Epidermal melanocyte (primary cell): ENCODE data around the gene SPARC.

Source experiments
- DNase-seq: peaks from one replicate; pipeline ENCODE4 v3.0.0; 2011; ENCODE audit warnings: low spot score; ENCODE audit not compliant: insufficient read length

The SPARC gene

DNA sequence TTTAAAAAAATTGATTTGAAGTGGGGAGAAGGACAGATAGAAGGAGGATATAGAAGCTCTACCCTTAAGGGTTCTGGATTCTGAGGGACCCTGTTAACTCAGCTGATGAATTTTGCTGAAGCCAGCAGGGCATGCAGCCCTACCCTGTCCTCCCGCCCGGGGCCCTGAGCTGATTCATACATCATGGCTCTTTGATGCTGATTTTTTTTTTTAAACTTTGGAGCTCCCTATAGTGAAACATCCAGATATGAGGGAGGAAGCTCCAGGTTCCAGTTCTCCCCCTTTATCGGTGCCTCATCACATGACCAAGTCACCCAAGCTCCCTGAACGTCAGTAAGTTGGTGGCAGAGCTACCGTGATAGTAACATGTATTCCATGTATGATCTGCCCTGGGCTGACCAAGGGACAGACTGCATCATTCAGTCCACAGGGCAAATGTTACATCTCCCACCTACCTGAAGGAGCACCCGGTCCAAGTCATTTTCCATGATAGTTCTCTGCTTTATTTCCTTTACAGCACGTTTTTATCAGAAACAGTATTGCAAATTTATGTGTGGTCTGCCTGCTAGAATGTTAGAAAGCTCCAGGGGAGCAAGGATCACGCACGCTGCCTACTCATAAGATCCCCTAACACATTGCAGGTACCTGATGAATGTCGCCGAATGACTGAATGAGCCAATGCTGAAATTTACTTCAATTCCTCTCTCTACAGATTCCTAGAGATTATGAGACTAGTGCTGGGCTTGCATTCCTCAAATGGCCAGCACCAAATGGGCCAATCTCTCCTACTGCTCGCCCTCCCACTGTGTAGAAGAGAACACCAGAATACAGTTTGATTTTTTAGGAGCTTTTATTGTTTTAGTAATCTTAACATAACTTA is 25.9 kb downstream of the SPARC start:
- DNase-seq = no peak

DNA sequence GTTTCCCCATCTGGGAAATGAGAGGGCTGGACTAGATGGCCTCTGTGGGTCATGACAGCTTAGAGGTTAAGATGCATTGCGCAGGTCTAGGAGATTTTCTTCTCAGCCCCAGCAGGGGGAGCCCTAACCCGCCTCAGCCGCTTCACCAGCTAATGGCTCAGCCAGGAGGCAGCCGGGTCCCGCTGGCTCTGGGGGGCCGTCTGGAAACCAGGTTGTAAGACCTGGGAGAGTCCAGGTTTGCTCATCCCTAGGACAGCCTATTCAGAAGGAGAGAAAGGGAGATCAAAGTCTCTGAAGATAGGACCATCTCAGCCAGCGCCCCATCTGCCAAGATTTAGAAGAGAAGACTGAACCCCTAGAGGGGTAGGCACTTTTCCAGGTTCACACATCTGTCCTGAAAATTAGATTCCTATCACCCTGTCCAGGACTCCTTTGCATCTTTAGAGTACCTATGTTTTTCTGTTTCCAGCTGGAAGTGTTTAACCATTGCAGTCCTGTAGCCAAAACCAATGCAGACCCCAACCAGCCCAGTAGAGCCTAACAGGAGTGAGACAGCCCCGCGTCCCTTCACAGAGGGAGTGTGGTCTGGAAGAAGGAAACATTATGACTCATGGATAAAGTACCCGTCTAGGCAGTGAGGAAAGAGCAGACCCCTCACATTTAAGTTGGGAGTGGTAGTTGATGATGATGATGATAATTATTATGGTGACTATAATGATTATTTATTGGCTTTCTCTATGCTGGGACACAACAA is 27.5 kb downstream of the SPARC start:
- DNase-seq = peak; percentile 64

DNA sequence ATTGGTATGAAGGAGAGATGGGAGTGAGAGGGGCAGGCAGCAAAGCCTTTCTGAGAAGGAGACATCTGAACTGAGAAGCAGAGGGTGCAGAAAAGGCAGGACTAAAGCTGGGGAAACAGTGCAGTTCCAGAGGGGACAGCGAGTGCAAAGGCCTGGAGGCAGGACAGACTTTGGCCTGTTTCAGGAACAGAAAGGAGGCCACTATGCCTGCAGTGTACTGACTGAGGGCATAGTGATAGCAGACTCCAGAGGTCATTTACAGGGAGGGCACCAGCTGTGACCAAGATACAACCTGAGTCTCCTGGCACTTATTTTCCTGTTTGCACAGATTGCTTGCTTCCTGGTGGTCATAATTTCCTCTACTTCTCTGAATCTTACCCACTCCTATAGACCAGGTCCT is 29.6 kb downstream of the SPARC start:
- no peak for DNase-seq

DNA sequence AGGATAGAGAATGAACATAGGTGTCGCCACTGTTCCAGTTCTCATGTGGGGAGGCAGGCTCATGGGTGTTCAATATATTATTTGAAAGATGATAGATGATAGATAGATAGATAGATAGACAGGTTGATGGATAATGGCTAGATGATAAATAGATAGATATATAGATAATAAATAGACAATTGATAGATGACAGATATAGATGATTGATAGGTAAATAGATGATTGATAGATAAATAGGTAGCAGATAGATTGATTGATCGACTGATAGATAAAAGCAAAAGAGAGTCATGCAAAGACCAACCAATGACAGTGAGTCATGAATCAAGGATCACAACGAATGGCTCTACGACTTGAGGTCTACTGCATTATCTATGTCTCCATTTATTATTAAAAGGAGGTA is 30.4 kb downstream of the SPARC start:
- no peak for DNase-seq

DNA sequence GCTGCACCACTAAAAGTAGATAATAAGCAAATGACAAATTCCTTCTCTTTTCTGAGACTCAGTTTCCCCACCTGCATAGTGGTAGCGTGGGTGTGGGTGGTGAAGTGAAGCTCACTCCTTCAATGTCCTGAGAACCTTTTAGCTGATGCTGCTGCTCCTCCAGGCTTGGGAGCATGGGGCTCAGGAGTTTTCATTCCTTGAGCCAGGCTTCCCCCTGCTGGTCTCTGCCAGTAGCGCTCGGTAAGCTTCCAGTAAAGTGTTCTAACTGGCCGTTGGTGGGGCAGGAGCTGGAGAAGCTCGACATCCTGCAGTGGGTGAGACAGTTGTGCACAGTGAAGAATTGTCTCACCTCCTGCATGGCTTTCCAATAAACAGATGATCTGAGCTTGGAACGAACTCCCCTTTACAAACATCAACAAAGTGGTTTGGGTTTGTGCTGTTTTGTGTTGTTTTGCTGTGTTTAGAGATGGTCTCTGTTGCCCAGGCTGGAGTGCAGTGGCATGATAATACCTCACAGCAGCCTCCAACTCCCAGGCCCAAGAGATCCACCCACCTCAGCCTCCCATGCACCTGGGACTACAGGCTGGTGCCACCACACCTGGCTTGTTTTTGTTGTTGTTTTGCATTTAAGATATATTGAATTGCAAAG is 34.6 kb downstream of the SPARC start:
- DNase-seq = peak; percentile 91

DNA sequence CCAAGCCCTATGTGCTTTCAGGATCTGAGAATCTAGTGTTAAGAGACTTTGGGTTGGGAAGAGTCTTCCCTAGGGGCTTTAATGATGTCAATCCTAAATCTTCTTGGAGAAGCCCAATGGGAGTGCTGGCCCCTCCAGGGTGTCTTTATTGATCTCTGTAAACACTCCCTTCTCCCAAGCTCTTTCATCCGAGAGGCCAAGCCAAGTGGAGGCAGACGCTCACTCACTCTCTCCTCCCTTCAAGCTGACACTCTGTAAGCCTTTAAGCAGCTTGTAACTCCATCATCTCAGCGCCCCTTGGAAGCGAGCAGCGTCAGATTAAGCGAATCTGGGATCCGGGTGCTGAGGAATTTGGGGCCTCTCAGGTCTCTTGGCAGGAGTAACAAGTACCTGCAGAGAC is 37.7 kb downstream of the SPARC start:
- no peak for DNase-seq

DNA sequence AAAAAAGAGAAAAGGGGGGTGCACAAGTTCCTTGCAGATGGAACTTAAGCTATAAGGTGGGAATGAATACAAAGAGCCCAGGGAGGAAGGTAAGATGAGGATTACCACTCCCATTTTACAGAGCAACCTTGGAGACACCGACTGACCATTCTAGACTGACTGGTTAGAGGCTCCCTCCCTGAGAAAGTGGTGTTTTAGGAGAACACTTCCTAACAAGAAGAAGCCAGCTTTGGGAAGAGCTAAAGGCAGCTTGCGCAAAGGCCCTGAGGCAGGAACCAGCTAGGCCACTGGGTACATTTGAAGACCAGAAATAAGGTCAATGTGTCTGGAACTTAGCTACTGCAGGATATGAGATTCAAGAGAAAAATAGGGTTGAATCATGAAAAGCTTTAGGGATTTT is 38.6 kb downstream of the SPARC start:
- DNase-seq = no peak

DNA sequence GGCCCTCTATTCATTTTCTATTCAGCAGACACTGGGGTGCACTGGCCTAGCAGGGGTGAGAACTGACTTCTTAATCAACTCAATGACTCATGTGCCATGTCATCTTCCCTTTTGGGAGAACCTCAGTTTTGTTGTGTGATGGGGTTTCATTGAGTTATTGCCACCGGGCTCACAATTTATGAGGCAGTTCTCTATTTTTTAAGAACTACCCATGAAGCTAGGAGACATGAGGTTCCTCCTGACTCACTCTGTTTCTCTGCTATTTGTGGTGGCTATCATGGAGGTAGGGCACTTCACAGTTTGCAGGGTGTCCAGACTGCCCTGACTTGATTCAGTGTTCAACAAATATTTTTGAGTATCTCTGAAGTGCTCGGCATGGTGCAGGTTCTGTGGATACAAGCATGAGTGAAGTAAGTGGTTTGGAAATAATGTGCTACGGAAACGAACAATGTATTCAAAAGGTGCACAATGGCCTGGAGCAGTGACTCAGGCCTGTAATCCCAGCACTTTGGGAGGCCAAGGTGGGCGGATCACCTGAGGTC is 39.3 kb downstream of the SPARC start:
- DNase-seq = no peak

DNA sequence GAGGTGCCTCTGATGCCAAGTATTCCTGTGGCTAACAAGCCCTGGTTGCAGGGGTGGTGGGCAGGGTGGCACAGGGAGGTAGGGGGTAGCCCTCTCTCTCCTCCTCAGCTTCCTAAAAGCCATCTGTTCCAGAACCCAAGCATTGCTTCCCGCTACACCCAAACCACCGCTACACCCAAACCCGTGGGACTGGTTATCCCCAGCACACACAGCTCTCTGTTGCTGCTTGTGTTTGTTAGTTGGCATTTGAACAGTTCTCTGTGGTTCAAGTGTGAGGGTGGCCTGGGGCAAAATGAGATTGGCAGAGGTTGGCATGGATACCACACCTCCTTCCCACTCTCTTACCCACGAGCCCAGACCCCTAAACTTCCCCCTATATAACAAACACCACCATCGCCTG is 40.4 kb downstream of the SPARC start:
- DNase-seq = no peak

DNA sequence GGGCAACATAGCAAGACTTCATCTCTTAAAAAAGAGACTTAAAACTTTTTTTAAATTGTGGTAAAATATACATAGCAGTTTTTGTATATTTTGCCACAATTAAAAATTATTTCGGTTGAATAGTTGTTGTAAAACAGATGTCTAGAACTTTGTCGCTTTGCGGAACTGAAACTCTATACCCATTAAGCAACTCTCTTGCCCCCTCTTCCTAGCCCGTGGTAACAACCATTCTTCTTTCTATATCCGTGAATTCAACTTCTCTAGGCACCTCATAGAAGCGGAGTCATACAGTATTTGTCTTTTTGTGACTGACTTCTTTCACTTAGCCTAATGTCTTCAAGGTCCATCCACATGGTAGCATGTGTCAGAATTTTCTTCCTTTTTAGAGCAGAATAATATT is 43.3 kb downstream of the SPARC start:
- DNase-seq = no peak

DNA sequence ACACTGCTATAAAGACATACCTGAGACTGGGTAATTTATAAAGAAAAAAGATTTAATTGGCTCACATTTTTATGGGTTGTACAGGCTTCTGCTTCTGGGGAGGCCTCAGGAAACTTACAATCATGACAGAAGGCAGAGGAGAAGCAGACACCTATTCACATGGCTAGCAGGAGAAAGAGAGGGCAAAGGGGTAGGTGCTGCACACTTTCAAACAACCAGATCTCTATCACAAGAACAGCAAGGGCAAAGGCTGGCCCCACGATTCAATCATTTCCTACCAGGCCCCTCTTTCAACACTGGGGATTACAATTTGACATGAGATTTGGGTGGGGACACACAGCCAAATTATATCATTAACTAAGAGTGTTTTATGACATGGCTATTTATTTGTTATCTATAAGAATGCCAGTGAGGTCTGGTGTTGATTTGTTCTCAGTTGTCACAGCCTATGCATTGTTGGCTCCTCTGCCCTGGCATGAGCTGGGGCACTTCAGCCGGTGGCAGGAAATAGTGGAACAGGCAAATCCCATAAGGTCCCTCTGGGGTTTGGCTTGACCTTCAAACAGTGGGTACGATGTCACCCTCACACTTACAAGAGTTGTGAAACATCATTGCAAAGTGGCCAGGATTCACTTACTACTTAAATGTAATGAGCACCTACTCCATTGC is 44.1 kb downstream of the SPARC start:
- DNase-seq = no peak

DNA sequence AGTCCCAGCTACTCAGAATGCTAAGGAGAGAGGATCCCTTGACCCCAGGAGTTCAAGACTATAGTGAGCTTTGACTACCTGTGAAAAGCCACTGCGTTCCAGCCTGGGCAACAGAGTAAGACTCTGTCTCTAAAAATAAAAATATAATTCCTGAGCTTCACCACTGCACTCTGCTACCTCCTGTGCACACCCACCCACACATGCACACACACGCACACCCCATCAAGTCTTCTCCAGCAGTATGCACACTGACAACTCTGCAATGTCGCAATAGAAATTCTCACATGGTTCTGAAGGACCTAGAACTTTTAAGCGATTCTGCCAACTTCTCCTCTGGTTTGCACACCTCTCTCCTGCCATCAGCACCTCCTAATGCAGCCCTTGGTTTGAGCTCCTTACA is 48.1 kb downstream of the SPARC start:
- no peak for DNase-seq

DNA sequence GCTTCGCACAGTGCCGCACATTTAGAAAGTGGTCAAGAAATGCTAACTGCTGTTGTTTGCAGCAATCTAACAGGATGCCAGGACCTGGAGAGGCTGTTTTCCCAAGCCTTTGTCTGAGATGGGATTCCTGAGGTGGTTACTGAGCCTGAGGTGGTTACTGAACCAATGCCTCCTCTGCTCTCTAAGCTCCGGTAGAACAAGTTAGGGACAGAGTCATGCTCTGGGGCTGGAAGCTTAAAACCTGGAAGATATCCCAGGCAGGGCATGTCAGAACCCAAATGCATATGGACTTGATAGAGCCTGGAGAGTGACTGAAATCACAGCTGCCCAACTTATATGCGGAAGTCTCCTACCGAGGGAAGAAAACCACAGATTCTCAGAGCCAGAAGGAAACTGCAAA is 49.0 kb downstream of the SPARC start:
- no peak for DNase-seq

DNA sequence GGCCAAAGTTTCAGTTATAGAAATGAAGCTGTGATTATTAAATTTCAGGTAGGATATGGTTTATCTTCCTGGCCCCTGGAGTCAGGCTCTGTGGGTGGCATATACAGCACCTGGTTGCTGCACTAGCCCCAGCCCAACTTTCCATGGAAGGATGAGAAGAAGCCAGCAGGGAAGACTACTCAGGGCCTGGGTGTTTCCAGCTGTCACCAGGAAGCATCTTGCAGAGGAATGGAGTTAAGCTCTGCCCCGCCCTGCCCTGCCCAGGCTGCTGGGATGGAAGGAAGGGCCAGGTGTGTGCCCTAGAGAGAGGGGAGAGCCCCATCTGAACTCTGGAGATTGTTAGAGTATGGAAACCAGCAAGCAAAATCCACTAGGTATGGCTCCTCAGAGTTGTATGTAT is 52.8 kb downstream of the SPARC start:
- DNase-seq = no peak

DNA sequence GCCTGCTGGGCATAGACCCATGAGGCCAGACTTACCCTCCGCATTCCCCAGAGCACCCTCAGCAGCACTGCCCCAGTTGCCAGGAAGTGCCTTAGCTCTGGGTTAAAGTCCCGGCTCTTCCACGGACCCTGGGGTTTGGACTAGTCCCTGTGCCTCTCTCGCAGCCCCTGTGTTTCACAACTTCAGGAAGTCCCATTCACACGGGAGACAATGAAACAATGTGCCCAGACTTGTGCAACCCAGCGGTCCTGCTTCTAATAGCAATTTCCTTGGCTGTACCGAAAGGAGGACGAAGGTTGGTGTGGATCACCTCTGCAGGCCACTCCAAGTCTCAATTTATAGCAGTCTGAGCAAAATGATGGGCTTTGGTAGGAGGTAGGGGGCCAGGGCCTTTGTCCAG is 53.8 kb downstream of the SPARC start:
- DNase-seq = no peak

DNA sequence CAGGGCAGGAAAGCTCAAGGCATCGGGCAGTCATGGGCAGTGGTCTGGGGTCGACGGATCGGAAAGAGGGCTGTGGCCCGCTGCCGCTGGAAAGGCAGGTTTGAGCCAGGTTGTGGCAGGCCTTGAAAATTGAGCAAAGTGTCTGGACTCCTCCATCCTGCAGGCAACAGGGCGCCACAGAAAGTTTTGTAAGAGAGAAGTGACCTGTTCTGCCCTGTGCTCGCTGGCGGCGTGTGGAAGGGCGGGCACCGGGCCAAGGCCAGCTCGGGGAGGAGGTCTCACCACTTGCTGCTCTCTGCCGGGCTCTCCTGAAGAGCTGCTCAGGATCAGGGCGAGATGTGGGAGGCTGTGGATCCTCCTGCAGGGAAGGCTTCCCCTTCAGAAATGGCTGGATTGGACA is 54.2 kb downstream of the SPARC start:
- DNase-seq = no peak

DNA sequence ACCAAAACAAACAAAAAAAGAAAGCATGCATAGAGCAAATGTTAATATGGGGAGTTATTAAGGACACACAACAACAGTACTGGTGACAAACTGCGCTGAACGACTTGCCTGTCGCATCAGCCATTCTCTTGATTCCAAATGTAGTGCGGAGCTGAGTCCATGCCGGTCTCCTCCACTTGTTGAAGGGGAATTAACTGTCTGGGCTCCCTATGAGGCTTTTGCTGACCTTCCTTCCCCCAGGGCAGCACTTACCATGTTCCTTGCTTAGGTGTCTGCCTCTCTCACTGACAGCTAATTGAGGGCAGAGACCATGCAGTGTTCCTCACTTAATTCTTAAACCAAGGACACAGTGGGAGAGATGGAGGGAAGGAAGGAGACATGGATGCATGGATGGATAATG is 54.8 kb downstream of the SPARC start:
- no peak for DNase-seq

DNA sequence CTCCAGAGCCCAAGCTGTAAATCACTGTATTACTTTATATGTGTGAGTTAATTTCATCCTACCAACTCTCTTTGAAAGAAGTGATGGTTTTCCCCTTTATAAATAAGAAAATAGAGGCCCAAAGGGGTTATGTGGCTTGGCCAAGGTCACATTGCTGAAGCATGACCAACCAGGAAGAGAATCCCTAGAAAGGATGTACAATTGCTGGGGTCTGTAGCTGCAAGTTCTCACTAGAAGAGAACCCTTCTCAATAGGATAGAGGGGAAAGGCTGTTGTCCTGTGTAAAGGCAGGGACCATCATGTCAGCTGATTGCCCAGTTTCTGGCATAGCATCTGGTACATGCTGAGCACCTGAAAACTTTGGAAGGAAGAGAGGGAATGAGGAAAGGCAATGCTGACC is 56.6 kb downstream of the SPARC start:
- DNase-seq = no peak

DNA sequence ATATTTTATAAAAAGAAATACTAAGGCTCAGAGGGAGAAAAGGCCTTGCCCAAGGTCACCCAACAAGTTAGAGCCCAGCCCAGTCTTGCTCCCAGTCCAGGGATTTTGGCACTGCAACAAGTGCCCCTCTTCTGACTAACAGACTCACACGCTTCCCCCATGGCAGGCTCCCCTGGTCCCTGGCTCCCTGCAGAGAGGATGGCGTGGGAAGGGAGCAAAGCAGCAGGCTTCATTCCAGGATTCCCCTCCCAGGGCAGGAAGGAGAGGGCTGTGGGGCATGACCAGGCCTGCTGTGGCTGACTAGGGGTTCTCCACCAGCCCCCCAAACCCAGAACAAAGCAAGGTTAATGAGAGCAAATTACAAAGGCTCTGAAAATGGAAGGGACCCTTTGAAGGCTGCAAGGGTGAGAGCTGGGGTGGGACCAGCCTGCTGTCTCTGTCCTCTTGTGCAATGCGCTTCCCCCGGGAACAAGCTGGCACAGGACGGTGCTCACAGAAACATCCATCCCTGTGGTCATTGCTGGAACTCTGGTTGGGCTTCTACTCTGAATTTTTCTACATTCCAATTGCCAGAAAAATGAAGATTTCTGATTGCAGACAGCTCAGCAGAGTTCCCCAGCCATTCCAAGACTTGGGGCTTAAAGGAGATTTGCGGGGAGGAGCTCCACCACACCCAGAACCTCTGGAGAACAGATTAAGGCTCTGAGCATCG is 58.4 kb downstream of the SPARC start:
- DNase-seq = no peak

DNA sequence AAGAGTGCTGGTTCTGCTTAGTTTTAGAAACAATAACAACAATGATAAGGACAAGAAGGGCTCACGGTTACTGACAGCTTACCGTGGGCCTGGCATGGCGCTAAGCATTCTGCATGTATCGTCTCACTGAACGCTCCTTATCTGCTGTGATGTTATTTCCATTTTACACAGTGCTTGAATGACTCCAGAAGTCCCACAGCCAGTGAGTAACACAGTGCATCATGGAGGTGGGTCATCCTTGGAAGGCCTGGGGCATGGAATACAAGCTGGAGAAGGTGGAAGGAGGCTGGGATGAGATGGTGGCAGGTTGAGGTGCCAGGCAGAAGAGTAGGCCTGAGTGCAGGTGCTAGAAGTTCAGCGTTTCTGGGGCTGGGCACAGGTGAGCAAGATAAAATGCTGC is 59.1 kb downstream of the SPARC start:
- no peak for DNase-seq

DNA sequence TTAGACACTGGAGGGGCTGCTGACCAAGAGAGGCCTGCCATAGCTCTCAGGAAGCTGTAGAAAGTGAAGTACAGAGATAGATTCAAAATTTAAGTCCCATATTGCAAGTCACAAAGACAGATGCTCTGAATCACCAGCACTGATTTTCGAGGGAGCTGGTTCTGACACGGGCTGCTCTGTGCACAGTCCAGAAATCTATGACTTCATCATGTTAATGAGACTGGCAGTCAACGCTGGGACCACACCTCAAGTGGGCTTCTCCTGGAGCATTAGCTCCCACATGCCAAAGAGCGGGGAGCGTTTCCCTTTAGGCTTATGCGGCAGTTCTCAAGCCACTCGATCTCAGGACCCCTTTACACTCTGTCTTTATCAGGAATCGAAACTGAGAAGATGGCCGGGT is 61.4 kb downstream of the SPARC start:
- no peak for DNase-seq
